Measurements from ENCODE around the gene PLEKHA7.

DNA sequence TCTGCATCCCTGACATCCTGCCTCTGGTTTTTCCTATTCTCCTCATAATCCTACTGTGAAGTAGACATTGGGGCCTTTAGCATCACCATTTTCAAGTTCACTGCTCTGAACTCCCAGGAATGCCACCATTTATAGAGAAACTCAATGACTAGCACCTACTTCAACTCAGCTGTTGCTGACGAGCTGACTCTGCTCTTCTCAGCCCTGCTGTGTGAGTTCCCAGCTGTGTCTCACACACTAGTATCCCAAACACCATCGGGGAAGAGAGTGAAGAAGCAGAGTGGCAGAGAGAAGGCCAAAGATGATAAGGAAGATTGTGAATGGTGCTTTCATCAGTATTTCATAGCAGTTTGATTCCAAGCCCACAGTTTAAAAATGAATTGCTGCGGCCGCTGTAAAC is 71.9 kb downstream of the PLEKHA7 start:
- TF ChIP-seq CTCF (IDR thresholded peaks at IDR 0.05) (no peak), POLR2A (IDR thresholded peaks at IDR 0.05) (no peak), POLR2AphosphoS5 (IDR thresholded peaks at IDR 0.05) (no peak)
